ENCODE results near the gene MAP4K2.
A peak's percentile ranks its signal among the peaks of the same experiment; 100 is the strongest.
"Not testable (repeated sequence)": the region's sequence is repeated elsewhere in the genome, so short reads cannot be mapped to it uniquely, and the experiment has no call there.

Gene MAP4K2

DNA sequence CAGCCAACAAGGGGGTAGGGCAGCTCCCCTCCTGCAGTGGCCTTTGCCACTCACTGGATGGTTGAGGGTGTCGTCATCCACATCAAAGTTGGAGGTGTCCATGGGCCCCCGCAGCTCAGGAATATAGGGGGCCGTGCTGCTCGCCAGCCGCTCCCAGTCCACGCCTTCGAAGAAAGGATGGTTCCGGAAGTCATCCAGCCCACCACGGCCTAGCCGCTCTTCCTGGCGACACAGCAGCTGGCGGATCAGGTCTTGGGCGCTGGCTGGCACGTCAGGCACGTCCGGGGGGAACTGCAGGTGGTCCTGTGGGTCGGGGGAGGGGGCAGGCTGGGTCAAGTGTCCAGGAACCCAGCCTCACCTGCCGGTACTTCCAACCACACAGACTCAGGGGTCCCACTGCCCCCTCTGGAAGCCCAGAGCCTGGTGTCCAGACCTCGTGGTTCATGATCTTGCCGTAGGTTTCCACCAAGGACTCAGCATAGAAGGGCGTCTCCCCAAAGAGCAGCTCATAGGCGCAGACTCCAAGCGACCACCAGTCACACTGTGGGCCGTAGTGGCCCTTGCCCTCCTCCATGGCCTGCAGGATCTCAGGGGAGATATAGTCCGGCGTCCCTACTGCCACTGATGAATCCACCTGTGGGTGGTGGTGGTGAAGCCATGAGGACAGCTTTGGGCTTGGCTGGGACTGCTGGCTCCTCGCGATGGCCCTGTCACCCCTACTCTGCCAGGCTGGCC lies 35.8 kb upstream of the MAP4K2 start:
- no peak for DNase-seq

DNA sequence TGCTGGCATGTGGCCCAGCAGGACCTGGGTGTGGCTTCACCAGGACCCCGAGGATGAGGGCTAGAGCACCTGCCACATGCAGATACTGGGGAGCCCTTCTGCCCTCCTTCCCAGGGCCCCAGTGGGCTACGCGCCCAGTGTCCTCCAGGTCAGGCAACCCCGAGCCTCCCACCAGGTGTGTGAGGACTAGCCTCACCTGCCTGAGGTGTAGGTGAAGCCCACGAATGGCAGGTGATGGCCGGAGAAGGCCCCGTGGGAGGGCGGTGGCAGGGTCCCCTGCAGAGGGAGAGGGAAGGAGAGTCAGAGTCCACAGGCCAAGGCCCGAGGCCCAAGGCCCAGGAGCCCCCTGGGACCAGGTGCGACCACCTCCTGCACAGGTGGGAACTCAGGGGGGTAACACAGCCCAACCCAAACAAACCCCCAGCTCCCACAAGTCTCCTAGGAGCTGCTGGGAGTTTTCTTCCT lies 34.9 kb upstream of the MAP4K2 start:
- no peak for DNase-seq

- no peak for DNase-seq
Observed at GRCh38 chr11:64836448-64837072, 33.5 kb upstream of the MAP4K2 start.

DNA sequence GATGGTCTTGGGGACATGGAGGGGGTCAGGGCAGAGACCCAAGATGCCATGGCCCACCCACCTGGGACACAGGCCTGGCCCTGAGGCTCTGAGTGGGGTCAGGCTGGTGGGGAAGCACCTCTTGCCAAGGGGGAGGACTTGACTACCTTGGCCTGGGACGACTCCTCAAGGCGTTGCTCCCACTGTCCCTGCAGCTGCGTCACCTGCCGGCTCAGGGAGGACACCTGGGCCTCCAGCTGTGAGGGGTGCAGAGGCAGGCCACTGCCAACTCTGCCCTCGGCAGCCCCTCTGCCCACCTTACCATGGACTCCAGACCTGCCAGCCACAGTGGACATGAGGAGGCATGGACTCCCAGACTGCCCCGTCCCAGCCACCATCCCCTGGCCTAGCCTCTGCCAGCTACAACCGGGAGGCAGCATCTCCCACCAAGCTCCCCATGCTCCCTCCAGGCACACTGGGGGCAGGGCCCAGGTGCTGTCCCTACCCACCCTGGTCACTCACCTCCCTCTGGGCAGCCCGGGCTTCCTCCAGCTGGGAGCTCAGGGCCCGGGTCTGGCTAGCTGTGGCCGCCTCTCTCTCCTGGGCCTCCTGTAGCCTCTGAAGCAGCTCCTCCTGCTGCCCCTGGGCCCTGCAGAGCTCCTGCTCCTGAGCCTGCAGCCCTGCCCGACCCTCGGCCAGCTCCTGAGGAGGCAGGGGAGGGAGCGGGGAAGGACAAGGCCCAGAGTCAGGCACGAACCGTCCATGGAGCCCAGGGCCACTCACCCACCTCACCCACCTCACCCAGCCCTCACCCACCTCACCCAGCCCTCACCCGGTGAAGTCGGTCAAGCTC lies 32.8 kb upstream of the MAP4K2 start:
- DNase-seq: no peak

DNA sequence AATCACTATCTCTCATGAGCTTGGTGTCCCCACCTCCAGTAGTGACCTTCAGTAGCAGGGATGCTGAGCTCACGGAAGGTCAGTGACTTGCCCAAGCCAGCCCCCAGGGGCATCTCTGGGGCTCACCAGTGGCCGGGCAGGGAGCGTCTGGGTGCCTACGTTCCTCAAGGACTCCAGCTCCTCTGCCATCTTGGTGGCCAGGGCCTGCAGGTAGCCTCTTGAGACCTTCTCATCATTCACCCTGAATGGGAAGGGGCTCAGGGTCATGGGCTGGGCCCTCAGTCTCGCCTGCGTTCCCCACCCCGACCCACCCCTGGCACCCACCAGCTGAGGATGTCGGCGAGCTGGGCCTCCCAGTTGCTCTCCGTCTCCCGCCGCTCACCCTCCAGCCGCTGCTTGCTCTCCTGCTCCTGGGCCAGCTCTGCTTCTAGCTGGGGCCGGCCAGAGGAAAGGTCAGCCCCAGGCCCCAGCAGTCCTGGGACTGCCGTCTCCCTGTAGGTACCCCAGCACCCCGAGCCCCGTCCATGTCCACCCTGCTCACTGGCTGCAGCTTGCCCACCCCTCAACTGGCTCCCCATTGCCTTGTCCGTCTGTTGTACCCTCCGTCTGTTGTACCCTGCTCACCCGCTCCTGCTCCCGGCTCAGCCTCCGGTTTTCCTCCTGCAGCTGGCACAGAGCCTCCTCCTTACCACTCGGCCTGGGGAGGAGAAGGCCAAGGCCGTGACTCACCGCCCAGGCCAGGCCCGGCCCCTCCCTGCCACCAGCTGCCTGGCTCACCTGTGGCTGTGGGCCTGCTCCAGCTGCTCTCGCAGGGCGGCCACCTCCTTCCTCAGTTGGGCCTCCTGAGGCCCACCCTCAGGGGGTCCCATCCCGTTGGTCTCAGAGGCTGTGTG lies 32.0 kb upstream of the MAP4K2 start:
- DNase-seq: no peak

DNA sequence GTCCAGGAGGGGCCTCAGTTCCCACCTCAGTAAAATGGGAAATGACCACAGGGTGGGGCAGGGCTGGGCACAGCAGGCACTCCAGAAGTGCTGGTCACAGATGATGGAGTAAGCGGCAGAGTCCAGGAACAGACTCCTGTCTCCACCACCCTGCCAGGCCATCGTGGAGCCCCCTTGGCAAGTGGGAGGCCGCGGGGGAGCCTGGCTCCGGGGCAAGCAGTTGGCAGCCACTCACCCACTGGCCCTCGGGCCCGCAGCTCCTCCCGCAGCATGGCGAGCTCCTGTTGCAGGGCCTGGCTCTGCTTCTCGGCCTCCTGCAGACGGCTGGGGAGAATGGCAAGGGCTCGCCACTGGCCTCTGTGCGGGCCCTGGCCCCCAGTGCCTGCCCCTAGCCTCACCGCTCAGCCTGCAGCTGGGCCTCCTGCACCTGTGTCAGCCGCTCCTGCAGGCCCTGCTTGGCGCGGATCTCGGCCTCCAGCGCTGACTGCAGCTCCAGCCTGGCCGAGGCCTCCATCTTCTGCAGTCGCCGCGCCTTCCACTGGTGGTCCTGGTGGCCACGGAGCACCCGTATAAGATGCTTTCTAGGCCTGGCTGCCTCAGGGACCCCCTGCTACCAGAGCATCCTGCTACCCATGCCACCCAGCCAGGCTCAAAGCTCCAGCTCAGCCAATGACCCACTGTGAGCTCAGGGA lies 31.2 kb upstream of the MAP4K2 start:
- no peak for DNase-seq

DNA sequence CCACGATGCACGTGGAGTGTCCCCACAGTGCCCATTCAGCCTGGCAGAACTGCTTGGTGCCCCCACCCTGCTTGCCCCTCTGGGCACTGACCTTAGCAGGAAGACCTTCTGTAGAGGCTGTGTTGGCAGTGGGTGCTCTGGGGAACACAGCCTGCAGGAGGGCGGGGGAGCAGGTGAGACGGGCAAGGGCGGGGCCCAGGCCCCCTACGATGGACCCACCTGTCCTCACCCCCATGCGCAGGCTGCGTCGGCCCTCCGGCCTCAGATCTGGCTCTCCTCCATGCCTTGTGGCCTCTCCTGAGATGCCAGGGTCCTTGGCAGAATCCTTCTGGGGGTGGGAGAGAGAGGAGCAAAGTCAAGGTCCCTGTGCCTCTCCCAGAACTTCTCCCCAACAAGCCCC lies 30.5 kb upstream of the MAP4K2 start:
- no peak for DNase-seq

DNA sequence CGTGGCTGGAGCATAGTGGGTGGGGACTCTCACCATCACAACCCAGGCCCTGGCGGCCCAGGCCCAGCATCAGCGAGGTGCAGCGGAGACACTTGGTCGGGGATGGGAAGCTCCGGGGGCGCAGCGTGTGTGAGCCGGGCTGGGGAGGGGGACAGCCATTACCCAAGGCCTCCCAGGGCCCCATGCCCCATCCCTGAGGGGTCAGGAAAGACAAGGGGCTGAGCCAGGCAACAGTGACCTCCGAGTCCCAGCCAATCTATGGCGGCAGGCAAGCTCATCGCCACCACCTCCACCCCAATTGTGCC lies 30.1 kb upstream of the MAP4K2 start:
- DNase-seq: no peak

DNA sequence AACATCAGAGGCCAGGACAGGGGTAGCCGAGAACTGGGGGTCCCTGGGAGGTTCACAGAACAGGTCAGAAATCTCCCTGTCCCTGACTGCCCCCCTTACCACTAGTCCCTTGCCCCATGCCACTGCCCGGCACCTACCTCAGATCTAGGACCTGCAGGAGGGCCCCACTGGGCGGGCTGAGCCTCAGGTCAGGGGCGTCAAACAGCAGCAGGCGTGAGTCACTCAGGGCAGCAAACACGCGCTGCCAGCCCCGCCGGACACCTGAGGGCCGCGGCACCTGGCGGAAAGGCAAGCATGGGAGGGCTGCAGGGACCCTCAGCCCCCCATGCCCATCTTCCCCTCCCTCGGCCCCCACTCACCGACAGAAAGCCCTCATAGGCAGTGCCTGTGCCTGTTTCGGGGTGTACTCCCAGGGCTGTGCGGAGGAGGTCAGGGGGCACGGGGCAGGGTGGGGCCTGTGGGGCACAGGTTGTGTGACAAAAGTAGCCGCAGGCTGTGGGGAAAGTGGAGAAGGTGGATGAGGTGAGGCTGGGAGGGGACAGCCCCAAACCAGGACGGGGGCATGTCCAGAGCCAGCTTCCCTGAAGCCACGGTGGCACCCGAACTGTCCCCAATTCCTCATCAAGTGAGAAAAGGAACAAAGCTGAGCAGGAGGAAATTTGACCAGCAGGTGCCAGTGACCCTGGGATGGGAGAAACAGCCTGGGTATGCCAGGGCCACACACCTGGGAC lies 29.6 kb upstream of the MAP4K2 start:
- no peak for DNase-seq

GRCh38 chr11:64831411-64831891 lies 28.4 kb upstream of the MAP4K2 start:
- peak; percentile 59 to 81 for DNase-seq

DNA sequence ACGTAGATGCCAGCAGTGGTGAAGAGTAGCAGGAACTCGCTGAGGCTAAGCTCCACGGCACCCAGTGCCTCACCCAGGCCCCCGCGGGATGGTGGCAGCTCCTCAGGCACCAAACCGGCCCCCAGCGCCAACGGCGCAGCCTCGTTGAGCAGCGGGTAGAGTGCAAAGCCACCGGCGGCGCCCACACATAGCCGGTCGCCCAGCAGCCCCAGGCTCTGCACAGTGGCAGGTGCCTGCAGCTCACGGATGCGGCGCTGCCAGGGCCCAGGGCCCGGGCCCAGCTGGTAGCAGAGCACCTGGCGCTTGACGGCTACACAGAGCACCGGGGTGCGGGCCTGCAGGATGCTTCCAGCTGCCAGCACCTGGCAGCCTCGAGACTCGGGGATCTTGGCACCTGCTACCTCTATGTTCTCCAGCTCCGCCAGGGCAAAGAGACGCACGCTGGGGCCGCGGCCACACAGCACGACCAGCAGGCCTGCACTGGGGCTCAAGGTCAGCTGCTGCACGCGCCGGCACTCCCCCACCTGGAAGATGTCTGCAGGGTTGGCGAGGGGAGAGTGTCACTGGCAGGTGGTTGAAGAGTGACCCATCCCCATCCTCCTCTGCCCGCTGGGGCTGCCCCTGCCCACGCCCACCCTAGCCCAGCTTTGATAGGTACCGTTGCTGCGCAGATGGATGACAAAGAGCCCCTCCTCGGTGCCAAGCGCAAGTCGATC lies 26.7 kb upstream of the MAP4K2 start:
- no peak for DNase-seq

DNA sequence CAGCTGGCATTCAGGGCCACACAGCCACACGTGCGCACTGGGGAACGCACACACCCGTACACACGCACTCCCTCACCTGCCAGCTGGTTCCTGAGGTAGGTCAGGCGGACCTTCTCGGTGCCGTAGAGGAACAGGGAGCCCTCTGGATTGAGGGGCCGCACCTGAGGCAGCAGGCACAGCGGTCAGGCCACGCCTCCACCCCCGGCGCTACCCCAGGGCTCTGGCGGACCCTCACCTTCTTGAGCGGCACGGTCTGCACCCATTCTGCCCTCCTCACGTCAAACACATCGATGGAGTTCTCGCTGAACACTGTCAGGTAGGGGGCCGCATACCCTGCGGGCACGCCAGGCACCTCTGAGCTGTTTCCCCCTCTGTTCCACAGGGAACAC lies 24.4 kb upstream of the MAP4K2 start:
- no peak for DNase-seq

DNA sequence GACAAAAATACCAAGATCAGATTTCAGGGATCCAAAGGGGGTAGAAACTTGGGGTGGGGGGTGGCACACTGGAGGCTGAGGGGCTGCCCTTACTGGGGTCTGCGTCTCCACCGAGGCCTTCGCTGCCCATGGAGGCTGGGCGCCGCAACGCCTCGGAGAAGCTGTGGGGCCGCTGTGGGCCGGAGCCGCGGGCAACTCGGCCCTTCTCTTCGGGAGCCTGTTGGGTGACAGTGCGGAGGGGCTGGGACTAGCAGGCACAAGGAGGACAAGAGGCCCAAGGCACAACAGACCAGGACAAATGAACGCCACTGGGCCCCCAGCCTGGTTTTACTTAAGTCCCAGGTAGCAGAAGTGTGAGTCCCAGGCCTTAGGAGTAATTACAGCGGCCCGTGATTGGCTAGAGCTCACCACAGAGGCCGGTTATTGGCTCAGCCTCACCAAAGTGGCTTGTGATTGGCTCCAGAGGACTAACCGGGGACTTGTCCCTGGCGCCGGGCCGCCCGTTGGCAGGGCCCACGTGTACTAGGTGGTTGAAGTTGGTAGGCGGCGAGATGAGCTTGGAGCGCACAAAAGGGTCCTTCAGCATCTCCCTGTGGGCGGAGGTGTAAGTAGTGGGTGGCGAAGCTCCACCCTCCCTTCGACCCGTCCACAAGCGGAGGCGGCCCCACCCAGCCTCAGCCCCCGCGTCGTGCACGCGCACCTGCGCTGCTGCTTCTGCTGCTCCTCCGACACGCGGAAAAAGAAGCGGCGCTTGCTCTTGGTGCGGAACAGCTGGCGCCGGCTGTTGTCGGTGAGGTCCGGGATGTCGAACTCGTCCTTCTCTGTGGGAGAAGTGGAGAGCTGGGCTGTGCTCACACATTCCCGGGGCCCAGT lies 23.8 kb upstream of the MAP4K2 start:
- no peak for DNase-seq

GRCh38 chr11:64826062-64826461 lies 23.0 kb upstream of the MAP4K2 start:
- DNase-seq: no peak

DNA sequence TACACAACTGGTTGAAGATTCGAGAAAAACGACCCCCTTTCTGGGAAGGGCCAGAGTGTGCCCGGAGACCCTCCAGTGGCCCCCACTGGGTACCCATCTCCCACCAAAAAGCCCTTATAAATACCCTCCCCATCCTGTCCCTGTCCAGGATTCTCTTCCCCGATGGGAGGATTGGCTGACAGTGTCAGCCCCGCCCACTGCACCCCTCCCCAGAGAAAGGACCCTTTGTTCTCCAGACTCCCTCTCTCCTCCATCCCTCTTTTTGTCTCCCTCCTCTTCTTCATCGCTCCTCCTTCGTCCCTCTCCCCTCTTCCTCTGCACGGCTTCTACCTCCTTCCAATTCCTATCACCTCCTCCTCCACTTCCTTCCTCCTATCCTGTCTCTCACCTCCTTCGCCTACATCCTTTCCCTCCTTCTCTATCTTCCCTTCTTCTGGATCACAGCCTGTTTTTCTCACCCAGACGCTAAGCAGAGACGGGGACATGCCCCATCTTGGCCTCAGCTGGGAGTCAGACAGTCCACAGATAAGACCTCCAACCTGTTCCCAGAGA lies 20.6 kb upstream of the MAP4K2 start:
- no peak for DNase-seq

GRCh38 chr11:64817476-64817875 lies 14.5 kb upstream of the MAP4K2 start:
- DNase-seq: no peak

DNA sequence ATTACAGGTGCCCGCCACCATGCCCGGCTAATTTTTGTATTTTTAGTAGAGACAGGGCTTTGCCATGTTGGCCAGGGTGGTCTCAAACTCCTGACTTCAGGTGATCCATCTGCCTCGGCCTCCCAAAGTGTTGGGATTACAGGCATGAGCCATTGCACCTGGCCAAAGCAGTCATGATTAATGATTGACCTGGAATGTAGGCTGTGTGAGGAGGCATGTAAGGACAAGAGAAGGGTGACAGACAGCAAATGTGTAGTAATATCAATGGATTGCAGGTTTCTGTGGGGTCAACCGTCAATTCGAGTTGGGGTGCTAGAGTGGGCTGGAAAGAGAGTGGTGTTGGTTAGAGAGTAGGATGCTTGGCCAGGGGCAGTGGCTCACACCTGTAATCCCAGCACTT lies 12.4 kb upstream of the MAP4K2 start:
- DNase-seq: not testable (repeated sequence)

DNA sequence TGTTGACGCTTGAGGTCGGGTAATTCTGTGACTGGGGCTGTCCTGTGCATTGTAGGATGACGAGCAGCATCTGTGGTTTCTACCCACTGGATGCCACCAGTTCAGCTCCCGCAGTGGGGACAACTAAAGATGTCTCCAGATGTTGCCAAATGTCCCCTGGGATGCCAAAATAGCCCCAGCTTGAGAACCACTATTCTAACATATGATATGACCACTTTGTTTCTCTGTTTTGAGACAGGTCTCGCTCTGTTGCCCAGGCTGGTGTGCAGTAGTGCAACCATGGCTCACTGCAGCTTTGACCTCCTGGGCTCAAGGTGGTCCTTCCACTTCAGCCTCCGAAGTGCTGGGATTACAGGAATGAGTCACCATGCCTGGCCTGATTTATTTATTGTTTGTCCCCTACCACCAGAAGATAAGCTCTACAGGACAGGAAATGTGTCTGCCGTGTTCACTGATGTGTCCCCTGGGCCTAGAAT lies 11.7 kb upstream of the MAP4K2 start:
- DNase-seq: no peak

GRCh38 chr11:64813826-64814225 lies 10.8 kb upstream of the MAP4K2 start:
- DNase-seq: no peak
